Inflammatory macrophage treated with lipopolysaccharide for 1 hour (primary cell): Measurements from ENCODE around the gene CX3CL1.
A peak's percentile ranks its signal among the peaks of the same experiment; 100 is the strongest.
"Not testable (repeated sequence)": the region's sequence is repeated elsewhere in the genome, so short reads cannot be mapped to it uniquely, and the experiment has no call there.

ENCODE experiments used
- DNase-seq, 2 donors: peaks; one replicate each; pipeline ENCODE4 v3.0.0-alpha.2; 2020 to 2022

CX3CL1 gene

DNA sequence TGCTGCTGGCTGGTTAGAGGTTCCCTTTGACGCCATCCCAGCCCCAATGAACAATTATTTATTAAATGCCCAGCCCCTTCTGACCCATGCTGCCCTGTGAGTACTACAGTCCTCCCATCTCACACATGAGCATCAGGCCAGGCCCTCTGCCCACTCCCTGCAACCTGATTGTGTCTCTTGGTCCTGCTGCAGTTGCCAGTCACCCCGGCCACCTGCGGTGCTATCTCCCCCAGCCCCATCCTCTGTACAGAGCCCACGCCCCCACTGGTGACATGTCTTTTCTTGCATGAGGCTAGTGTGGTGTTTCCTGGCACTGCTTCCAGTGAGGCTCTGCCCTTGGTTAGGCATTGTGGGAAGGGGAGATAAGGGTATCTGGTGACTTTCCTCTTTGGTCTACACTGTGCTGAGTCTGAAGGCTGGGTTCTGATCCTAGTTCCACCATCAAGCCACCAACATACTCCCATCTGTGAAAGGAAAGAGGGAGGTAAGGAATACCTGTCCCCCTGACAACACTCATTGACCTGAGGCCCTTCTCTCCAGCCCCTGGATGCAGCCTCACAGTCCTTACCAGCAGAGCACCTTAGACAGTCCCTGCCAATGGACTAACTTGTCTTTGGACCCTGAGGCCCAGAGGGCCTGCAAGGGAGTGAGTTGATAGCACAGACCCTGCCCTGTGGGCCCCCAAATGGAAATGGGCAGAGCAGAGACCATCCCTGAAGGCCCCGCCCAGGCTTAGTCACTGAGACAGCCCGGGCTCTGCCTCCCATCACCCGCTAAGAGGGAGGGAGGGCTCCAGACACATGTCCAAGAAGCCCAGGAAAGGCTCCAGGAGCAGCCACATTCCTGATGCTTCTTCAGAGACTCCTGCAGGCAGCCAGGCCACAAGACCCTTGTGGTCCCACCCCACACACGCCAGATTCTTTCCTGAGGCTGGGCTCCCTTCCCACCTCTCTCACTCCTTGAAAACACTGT, 11.3 kb downstream of the CX3CL1 start:
- no peak for DNase-seq

DNA sequence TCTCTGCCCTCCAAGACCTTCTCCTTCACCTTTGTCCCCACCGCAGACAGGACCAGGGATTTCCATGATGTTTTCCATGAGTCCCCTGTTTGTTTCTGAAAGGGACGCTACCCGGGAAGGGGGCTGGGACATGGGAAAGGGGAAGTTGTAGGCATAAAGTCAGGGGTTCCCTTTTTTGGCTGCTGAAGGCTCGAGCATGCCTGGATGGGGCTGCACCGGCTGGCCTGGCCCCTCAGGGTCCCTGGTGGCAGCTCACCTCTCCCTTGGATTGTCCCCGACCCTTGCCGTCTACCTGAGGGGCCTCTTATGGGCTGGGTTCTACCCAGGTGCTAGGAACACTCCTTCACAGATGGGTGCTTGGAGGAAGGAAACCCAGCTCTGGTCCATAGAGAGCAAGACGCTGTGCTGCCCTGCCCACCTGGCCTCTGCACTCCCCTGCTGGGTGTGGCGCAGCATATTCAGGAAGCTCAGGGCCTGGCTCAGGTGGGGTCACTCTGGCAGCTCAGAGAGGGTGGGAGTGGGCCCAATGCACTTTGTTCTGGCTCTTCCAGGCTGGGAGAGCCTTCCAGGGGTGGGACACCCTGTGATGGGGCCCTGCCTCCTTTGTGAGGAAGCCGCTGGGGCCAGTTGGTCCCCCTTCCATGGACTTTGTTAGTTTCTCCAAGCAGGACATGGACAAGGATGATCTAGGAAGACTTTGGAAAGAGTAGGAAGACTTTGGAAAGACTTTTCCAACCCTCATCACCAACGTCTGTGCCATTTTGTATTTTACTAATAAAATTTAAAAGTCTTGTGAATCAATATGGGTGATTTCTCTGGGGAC, 12.2 kb downstream of the CX3CL1 start:
- DNase-seq: peak in 1 of 2 donors; percentile 59

DNA sequence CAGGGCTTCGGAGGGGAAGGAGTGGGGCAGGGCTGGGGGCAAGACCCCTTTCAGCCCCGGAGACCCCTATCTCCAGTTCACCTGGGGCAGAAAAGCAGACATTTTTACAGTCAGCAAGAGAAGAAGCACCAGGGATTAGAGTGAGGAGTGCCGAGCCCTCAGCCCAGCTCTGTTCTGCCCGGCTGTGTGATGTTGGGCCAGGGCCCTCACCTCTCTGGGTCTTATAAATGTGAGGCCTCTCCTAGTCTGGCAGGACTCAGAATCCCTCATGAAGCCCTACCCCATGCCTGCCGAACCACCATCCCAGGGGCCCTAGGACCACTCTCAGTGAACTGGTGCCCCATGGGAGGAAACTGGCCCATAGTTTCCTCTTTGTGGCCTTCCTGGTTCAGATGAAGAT, 12.8 kb downstream of the CX3CL1 start:
- DNase-seq: no peak

DNA sequence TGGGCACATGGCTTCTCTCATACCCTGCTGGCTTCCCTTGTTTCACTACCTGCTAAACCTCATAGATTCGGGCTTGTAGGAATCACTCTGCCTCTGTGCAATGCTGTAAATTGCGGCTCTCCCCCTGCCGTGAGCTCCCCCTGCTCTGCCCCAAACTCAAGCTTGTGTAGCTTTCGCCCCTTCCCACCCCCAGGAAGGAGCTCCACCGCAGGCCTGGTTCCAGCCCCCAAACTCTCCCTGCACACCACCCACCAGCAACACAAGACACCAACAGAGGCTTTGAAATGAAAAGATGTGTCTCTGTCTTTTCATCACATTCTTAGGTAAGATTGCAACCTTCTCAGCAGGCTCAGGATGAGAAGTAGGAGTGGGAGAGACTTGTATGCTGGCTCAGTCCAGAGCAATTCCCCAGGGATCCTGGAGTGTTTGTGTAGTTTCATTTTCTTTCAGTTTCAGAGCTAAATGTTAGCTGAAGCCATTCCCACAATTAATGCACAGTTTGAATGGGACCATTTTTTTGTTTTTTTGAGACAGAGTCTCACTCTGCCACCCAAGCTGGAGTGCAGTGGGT, 14.2 kb downstream of the CX3CL1 start:
- DNase-seq: no peak

DNA sequence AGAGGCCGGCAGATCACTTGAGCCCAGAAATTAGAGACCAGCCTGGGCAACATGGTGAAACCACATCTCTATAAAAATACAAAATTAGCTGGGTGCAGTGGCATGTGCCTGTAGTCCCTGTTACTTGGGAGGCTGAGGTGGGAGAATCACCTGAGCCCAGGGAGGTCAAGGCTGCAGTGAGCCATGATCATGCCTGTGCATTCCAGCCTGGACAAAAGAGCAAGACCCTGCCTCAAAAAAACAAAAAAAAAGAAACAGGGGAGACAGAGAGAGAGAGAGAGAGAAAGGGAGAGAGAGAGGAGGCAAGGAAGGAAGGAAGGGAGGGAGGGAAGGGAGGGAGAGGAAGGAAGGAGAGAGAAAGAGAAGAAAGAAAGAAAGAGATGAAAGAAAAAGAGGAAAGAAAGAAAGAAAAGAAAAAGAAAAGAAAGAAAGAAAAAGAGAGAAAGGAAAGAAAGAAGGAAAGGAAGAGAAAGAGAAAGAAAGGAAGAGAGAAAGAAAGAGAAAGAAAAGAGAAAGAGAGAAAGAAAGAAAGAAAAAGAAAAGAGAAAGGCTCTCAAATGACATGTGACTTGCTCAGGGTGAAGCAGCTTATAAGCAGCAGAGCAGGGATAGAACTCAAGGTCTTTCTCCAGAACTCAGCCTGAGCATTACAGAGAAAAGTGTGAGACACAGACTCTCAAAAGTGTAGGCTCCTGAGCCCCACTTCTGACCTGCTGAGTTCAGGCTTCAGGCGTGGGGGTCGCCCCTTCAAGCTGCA, 15.5 kb downstream of the CX3CL1 start:
- no peak for DNase-seq

DNA sequence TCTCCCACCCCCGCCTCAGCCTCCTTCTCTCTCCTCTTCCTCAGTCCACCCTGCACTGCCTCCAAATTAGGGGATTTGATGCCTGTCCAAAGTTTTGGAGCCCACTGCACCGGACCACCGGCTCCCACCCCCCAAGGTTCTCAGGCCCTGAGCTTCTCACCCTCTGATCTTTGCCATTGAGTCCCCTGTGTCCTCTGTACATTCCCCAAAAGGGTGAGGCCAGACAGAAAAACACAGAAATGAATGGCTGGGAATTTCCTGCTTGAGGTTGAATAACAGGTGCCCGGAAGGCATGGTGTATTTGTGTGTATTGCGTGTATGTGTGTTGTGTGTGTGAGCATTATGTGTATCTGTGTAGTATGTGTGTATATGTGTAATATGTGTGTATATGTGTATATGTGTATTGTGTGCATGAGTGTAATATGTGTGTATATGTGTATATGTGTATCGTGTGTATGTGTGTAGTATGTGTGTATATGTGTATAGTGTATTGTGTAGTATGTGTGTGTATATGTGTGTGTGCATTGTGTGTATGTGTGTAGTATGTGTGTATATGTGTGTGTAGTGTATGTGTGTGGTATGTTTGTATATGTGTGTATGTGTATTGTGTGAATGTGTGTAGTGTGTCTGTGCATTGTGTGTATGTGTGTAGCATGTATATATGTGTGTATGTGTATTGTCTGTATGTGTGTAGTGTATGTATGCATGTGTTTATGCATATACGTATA, 16.2 kb downstream of the CX3CL1 start:
- DNase-seq: no peak

DNA sequence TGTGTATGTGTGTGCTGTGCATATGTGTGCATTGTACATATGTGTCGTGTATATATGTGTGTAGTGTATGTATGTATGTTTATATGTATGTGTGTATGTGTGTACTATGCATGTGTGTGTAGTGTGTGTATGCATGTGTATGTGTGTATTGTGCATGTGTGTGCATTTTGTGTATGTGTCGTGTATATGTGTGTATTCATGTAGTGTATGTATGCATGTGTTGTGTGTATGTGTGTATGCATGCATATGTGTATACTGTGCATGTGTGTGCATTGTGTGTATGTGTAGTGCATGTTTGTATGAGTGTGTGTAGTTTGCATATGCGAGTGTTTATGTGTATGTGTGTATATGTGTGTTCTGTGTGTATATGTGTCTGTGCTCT, 16.8 kb downstream of the CX3CL1 start:
- no peak for DNase-seq

DNA sequence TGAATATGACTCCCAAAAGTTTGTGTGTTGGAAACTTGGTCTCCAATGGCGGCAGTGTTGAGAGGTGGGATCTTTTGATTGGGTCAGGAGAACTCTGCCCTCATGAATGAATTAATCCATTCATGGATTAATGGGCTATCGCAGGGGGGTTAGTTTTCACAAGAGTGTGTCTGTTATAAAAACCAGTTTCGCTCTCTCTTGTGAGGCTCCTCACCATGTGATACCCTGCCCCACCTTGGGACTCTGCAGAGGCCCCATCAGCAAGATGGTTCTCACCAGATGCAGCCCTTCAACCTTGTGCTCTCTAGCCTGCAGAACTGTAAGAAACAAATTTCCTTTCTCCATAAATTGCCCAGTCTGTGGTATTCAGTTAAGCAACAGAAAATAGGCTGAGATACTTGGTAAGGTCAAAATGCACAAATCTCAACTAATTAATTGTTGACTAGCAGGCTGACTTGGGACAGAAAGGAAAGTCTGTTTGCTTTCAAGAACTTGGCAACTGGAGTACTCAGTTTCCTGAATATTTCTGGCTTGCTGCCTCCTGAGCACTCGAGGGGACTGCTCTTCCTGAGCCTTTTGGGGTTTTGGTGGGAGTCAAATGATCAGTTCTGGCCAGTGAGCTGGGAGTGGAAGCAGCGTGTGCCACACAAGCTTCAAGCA, 18.5 kb downstream of the CX3CL1 start:
- no peak for DNase-seq

DNA sequence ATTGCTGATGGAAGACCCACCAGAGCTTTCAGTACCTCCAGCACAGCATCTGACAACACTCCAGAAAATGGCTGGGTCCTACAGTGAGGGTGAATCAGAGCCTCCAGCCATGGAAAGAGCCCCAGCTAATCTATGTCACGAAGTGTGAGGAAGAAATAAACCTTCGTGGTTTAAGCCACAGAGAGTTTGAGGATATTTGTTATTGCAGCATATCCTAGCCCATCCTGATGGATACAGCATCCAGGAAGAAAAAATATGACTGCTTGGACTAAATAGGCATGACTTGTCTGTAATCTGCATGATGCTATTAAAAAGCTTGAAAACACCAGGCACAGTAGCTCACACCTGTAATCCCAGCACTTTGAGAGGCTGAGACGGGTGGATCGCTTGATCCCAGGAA, 19.0 kb downstream of the CX3CL1 start:
- DNase-seq: no peak

DNA sequence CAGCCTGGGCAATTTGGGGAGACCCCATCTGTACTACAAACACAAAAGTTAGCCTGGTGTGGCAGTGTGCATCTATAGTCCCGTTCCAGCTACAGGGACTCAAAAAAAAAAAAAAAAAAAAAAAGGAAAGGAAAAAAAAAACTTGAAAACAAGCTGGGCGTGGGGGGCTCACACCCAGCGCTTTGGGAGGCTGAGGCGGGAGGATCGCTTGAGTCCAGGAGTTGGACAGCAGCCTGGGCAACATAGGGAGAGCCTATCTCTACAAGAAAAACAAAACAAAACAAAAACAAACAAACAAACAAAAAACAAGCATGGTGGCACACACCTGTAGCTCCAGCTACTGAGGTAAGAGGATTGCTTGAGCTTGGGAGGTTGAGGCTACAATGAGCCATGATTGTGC, 19.4 kb downstream of the CX3CL1 start:
- no peak for DNase-seq

DNA sequence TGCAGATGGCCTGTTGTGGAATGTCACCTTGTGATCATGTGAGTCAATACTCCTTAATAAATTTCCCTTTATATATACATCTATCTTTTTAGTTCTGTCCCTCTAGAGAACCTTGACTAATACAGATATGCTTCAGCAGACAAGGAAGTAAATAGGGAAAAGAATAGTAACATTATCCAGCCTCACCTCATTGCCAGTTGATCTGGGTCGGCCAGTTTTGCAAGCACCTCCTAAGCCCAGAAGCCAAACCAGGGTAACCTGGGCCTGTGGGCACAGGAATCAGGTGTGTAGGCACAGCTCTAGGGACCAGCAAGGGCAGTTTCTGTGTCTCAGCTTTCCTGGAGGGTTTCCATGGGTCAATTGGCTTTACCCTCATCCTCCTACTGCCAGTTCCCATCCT, 20.4 kb downstream of the CX3CL1 start:
- no peak for DNase-seq

DNA sequence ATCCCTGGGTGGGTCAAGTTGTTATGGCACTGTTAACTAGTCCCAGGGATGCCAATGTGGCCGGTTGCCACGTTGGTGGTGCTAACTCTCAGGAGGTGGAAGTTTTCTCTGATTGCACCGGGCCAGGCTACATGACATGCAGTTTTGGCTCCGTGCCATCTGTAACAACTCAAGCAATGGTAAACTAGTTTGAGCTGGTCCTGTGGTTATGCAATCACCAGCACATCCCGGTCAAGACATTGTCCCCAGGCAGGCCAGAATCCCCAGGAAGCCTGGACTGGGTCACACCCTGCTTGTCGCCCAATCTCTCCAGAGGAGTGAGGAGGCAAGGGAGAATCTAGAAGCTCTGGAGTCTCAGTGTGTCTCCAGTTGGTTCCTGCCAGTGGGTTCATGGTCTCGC, 22.2 kb downstream of the CX3CL1 start:
- no peak for DNase-seq

DNA sequence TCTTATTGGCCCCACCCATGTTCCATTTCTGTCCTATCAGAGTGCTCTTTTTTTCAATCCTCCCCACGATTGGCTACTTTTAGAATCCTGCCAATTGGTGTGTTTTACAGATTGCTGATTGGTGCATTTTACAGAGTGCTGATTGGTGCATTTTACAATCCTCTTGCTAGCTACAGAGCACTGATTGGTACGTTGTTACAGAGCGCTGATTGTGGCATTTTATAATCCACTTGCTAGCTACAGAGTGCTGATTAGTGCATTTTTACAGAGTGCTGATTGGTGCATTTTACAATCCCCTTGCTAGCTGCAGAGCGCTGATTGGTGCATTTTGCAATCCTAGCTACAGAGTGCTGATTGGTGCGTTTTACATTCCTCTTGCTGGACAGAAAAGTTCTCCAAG, 22.7 kb downstream of the CX3CL1 start:
- no peak for DNase-seq

DNA sequence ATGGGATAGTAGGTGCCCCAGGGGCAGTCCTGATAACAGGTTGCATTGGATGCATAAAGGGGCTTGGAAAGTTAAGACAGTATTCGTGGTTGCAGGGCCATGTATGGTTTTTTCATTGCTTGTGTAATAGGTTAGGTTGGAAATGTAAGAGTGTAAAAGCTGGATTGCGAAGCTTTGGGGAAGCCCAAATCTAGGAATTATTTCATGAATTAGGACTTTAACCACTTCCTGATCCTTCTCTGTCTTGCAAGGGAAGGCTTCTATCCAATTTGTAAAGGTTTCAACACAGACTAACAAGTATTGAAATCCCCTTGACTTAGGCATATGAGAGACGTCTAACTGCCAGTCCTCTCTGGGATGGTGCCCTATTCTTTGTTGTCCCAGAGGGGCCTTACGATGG, 24.5 kb downstream of the CX3CL1 start:
- DNase-seq: peak; percentile 78 to 83

DNA sequence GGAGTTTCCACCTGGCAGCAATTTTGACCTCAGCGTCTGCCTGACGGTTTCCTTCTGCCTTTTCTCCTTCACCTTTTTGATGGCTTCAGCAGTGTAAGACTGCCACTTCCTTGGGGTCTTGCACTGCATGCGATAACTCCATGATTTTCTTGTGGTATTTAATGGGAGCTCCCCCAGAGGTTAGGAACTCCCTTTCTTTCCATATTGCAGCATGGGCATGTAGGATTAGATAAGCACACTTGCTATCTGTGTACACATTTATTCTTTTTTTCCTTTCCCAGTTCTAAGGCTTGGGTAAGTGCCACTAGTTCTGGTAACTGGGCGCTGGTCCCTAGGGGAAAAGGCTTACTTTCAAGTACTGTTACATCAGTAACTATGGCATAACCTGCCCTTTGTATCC, 25.2 kb downstream of the CX3CL1 start:
- not testable (repeated sequence) for DNase-seq

DNA sequence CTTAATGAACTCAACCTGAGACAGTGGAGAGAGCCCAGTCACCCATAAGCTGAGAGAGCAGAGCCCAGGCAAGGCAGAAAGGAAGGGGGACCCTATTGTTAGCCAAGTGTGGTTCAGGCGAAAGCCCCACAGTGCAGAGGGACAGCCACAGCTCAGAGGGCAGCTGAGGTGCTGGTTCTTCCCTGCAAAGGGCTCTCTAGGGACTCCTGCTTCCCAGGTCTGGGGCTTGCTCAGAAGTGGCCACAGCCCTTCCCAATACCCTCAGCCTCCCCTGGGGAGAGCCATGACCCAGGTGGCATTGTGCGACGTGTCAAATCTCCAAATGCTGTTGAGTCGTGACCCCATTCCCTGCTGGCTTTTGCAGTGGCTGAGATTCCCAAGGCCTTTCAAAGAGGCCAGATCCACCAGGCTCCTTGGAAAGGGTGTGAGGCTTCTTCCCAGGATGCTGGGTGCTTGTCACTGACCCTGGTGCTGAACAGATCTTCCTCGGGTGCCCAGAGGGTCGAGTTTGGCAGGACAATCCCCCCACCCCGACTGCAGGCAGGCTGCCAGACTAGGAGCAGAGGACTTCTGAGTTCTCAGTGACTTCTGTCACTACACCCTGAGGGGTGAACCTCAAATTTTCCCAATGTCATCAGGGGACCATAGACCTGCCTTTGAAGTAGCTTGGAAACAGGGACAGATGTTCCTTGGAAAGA, 29.8 kb downstream of the CX3CL1 start:
- DNase-seq: no peak

DNA sequence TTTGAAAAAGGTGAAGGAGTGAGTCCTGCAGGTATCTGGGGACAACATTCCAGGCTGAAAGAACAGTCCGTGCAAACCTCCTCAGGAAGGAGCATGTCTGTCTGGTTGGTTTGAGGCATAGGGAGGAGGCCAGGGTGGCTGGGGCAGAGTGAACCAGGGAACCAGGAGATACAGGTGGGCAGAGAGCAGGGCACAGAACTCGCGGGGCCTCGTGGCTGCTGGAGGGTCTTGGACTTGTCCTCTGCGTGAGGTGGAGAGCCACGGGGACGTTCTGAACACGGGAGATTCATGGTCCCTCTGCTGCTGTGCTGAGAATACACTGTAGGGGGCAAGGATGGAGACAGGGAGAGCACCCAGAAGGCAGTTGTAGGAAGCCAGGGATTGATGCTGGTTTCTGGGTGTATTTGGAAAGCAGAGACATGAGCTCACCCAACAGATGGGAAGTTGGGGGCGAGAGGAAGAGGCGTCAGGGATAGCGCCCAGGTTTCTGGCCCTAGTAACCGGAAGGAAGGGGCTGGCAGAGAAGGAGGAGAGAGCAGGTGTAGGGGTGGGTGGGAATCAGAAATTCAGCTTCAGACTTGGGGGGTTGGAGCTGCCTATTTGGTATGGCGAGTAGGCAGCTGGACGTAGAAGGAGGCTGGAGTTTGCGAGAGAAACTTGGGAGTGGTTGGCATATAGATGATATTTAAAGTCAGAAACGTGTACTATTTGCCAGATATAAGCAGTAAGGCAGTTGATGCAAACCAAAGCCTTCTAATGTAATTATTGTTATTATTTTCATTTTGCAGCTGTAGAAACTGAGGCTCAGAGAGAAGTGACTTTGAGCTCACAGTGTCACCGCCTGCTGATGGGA, 31.9 kb downstream of the CX3CL1 start, which contains the start of gene CCL17:
TSS of gene CCL17 (plus strand) at position 803 of the 853 bp plus-strand sequence. CDS start 9,166 bp downstream, outside the sequence.
- peak; percentile 42 to 57 for DNase-seq

DNA sequence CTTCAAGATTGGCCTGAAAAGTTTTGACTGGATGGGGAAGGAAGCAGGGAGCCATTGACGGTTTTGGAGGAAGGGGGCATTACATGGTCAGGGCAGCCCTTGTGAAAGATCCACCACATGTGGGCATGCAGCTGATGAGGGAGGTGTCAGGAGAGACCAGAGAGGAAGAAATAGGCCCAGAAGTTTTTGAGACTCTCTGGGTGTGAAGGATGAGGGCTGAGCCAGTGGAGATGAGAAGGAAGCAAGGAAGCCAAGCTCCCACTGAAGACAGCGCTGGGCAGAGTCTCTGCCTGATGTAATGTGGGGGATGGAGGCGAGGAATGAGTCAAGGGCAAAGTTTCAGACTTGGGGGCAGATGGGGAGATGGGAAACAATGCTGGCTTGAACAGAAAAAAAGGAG, 32.8 kb downstream of the CX3CL1 start:
- peak; percentile 27 to 56 for DNase-seq

DNA sequence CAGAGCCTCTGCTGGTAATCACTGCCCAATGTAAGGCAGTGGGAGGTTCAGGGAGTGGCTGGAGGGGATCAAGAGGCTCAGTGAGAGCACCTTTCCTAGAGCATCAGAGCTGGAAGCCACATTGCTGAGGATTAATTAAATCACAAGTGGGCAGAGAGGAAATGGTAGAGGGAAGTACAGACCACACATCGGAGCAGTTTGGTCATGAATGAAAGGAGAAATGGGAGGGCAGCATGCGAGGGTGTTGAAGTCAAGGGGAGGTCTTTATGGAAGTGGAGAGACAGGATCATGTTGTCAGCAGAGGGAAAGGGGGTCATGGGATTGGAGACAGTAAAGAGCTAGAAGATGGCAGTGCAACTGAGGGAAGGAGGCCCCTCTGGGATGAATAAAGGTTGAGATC, 34.6 kb downstream of the CX3CL1 start:
- peak; percentile 51 to 62 for DNase-seq
